Activated T-cell treated with anti-CD3 and anti-CD28 coated beads for 24 hours (primary cell): ENCODE measurements around the gene ZNF189.

Experiments
- DNase-seq: peaks from one replicate; pipeline ENCODE4 v3.0.0-alpha.2; 2020; ENCODE audit warnings: low read depth

Gene ZNF189

DNA sequence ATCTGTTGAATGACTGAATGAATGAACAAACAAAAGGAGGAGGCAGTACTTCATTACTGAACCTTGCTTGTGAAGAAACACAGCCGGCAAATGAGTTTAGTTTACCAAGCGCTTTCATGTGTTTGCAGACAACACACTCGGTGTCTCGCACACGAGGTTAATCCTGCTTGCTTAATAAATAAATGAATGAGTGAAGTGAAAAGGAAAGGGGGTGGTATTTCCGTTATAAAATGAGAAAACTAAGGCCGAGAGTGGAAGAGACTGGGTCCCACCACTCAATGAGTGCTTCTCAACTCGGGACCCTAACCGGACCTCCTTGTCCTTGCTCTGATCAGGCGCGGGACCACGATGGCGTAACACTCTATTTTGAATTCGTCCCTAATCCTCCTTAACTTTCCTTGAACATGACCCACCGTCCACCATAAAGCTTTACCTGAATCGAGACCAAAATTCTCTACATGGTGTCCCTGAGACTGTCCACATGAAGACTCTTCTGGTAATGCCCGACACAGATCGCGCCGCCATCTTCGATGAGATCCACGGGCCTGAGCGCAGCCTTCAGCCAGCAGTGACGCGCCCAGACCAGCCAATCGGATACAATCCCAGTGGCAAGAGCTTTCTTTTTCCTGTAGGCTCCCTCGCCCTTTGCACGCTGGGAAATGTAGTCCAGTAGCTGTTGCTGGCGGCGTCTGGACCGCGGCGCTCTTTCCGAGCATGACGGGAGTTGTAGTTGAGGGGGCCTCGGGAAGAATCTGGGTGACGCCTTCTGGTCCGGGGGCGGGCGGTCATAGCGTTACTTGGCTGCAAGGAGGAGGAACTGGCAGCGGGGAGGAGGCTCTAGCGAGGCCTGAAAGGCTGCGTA lies at the start of gene ZNF189, which contains the start of gene MRPL50:
TSS of gene ZNF189 (plus strand) at position 784 of the 862 bp plus-strand sequence. CDS start 306 bp downstream, outside the sequence.
TSS of gene MRPL50 (minus strand) at position 551 of the 862 bp plus-strand sequence. CDS start at position 525, 26 bp downstream.
- peak; percentile 94 for DNase-seq

DNA sequence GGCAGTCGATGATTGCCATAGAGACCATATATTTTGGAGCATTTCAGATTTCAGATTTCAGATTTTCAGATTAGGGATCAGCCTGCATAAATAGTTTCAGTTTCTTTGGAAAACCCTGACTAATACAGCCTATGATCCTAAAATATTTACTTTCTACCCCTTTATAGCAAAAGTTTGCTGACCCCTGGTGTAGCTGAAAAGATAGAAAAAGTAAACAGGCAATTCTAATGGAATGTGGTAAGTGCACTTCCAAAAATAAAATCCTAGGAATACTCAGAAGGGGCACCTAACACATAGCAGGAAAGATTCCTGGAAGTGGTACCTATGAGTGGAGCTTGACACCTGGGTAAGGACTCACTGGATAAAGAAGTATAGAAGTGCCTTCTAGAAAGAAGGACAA lies 48.4 kb upstream of the ZNF189 start:
- DNase-seq: no peak

DNA sequence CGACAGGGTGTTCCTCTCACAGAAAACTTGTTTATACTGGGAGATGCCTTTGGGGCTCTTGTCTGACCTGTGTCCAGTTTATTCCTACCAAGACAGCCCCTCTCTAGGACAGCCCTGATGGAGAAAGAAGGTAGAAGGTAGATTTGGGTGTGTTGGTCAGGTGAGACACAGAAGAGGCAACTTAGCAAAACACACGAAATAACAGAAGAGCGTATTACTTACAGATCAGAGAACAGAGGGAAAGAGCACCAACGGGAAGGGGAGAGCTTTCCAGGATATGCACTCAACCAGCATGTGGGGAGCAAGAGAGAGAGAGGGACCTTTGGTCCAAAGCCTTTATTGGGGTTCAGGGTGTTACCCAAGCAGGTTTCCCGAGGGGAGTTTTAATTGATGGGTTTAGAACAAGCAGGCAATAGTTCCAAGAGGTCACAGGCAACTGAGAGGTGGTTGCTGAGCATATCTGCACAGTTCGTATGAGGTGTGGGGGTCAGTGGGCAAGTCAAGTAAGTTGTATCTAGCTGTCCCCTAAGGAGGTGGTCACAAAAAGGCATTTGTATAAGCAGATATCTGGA lies 45.7 kb upstream of the ZNF189 start:
- DNase-seq: no peak

DNA sequence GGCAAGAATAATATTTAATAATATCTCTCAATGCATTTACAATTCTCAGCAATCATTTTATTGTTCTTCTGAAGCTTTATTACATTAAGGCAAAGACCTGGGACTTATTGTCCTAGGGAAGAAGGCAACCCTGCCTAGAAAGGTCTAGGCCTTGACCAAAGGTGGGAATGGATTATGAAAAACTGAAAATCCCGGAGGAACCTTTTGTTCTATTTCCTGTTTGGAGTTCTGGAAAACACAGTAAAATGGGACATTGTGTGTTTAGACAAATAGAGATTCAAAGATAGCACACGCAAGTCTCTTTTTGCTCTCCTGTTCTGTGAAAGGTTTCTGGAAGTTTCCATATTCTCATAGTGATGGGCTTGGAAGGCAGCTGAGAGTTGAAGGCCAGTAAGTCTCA lies 45.0 kb upstream of the ZNF189 start:
- no peak for DNase-seq

DNA sequence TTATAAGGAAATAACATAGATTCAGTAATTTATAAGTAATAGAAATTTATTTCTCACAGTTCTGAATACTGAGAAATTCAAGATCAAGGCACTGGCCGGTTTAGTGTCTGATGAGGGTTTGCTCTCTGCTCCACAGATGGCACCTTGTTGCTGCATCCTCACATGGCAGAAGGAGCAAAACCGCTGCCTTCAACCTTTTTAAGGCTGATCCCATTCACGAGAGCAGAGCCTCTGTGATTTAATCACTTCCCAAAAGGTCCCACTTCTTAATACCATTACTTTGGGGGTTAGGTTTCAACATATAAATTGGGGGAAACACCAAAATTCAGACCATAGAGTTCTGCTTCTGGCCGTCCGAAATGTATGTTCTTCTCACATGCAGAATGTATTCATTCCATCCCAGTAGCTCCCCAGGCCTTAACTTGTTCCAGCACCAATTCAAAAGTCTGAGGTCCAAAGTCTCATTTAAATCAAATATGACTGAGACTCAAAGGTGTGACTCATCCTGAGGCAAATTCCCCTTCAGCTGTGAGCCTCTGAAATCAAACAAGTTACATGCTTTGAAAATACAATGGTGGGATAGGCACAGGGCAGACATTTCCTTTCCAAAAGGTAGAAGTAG lies 44.4 kb upstream of the ZNF189 start:
- DNase-seq: no peak

DNA sequence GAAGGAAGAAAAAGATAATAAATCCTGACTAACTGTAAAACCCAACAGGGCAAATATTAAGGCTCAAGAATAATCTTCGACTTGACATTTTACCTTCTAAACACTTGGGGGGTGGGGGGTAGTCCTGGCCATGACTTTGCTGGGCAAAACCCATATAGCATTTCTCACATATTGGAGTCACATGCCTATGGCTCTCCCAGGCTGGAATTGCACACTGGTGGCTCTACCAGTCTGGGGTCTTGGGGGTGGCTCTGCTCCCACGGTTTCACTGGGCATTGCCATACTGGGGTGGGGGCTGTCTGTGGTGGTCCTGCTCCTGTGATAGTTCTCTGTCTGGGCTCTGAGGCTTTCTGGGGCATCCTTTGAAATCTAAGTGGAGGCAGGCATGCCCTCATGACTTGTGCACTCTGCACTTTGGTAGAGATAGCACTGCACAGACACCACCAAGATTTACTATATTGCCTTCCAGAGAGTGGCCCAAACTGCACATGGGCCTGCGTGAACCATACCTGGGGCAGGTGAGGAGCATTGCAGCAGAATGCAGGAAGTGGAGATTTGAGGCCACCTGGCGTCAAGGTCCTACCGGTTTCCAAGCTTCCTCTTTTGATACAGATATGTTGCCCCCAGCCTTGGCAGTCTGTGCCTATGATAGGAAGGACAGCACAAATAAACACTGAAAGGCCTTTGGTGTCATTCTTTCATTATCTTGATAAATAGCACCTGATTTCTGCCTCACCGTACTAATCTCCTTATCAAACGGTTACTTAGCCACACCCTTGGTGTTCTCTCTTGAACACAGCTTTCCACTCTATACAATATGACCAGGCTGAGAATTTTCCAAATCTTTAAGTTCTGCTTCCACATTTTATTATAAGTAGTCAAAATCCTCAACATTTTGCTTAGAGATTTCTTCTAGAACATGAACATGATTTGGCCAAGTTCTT lies 43.6 kb upstream of the ZNF189 start:
- DNase-seq: no peak

DNA sequence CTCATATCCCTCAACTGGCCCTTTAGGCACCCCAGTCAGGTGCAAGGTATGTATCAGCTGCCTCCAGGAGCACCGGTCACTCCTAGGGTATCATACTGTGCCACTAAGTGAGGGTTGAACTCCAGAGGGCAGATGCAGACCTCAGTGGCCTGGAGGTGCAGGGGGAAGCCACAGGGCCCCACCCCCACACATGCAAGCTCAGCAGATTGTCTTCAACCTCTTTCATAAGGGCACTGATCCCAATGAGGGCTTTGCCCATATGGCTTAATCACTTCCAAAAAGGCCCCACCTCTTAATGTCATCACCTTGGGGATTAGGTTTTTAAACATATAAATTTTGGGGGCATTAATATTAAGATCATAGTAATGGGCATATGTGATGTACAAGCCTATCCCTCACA lies 42.0 kb upstream of the ZNF189 start:
- no peak for DNase-seq

DNA sequence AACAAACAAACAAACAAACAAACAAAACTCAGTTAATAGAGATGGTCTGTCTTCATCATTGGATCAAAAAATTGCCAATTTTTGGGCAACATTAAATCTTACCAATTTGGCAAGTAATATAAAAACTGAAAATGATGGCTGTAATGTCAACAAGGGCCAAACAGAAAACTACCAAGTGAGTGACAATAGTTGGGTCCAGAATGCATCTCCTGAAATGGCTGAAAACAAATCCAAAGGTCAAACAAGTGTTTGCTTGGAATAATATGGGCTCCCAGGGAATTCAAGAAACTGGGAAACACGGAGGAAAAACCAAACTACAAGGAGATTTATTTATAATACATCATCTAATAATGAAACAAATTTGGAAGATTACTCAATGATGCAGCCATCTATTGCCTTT lies 39.0 kb upstream of the ZNF189 start:
- no peak for DNase-seq

DNA sequence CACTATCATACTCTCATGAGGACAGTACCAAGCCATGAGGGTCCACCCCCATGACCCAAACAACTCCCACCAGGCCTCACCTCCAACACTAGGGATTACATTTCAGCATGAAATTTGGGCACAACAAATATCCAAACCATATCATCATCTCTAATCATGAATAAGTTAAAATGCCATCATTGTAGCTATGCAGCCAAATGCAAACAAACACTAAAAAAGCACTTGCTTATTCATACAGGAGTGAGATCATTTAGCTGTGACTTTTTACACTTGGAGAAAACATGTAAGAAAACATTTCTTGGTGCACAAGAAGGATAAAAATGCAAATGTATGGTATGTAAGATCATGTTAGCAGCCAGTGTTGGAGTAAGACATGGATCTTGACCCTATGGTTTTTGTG lies 38.0 kb upstream of the ZNF189 start:
- no peak for DNase-seq

DNA sequence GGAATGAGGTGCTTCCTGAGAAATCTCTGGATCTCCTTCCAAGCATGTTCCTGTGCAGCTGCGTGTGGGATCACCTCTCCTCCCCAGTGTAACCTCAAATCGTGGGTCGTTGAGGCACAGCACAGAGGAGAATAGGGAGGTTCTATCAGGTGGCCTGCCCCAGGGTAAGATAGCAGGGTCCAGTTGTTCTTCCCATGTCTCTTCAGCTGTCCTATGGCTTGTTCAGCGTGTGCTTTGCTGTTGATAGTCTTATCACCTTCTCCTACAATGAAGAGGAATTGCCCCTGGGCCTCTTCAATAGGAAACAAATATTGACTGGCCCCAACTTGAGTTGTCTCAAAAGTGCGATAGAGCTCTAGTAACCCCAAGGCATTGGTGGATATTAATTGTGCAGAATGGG lies 36.2 kb upstream of the ZNF189 start:
- DNase-seq: no peak

DNA sequence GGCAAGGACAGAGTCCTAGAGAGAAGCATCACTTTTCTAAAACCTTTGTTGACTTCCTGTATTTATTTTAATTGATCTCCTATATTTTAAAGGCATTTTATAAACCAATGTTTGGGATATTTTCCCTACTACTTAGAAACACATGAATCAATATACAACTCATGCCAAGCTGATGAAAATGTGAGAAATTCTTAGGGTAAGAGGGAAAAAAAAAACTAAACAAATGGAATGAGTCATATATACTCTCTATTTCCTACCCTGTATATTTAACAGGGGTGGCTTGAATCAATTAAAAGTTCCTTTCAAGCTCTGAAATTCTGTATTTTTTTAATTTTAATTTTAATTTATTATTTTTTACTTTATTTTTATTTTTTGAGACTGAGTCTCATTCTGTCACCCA lies 33.5 kb upstream of the ZNF189 start:
- no peak for DNase-seq

DNA sequence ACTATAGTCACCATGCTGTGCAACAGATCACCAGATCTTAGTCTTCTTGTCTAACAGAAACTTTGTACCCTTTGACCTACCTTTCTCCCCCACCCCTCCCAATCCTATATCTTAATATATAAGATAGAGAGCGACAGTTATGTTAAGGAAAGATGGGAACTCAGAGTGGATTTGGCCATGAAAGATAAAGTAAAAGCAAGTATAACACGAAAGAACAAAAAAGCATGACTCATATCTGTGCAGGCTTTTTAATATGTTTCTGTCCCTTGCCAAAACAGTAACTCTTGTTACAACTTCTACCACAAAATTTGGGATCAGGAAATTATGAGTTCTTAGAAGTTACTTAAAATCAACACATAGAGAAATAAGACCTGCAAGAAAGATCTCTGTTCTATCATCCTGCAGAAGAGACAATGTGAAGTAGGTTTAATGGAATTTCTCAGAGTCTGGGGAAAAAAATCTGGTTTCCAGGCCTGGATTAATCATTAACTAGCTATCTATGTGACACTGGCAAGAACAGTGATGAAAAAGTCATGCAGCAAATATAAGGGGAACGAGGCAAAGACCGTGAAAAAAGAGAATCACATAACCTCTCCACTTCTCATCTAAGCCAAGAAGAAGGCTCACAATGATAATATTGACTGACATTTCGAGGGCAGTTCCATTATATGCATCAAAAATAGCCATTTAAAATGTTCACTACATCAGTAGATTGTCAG lies 32.5 kb upstream of the ZNF189 start:
- no peak for DNase-seq

DNA sequence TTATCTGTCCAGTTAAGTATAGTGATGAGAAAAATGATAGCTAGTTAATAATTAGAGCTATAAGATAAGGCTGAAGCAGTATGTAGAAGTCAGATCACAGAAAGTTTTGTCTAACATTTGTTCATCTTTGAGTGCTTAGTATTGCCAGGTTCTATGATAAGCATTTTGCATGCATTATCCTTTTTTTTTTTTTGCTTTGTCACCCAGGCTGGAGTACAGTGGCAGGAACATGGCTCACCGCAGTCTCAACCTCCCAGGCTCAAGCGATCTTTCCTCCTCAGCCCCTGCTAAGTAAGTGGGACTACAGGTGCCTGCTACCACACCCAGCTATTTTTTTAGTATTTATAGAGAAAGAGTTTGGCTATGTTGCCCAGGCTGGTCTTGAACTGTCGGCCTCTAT lies 31.3 kb upstream of the ZNF189 start:
- no peak for DNase-seq

DNA sequence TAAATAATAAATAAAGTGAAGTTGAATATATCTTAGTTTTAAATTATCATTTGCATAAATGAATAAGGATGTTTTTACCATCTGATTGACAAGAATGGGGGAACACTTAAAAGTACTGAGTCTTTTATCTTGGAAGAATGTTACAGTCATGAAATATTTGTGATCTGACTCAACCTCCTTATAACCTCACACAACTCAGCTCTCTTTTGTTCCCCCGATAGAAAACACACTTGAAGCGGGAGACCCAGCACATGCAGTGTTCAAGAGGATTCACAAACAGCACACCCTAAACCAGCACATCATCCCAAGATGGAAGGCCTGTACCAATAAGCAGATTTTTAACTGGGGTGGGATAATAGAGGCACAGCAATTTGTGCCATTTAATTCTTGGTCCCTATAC lies 29.4 kb upstream of the ZNF189 start:
- DNase-seq: no peak

DNA sequence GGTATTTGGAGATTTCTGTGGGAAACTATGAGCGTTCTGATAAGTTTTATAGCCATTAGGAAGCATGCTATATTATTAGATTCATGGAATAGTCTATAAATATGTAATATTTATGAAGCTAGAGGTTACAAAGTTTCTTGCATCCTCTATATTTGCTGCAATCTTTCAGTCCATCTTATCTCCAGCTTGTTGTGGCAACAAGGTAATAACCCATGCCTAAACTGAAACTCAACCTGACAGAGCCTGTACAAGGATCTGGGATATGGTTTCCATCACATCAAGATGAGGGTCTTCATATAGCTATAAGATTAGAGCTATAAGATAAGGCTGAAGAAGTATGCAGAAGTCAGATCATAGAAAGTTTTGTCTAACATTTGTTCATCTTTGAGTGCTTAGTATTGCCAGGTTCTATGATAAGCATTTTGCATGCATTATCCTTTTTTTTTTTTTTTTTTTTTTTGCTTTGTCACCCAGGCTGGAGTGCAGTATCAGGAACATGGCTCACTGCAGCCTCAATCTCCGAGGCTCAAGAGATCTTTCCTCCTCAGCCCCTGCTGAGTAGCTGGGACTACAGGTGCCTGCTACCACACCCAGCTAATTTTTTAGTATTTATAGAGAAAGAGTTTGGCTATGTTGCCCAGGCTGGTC lies 28.6 kb upstream of the ZNF189 start:
- DNase-seq: no peak

DNA sequence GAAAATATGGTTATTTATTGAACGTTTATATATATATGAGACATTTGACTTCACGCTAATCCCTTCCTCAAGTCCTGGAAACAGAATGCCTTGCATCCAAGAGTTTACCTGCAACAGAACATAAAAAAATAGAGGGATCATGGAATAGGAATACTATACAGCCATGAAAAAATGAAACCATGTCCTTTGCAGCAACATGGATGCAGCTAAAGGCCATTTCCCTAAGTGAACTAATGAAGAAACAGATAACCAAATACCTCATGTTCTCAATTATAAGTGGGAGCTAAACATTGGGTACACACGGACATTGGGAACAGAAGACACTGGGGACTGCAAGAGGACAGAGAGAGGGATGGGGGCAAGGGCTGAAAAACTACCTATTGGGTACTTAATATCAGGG lies 26.8 kb upstream of the ZNF189 start:
- DNase-seq: no peak

DNA sequence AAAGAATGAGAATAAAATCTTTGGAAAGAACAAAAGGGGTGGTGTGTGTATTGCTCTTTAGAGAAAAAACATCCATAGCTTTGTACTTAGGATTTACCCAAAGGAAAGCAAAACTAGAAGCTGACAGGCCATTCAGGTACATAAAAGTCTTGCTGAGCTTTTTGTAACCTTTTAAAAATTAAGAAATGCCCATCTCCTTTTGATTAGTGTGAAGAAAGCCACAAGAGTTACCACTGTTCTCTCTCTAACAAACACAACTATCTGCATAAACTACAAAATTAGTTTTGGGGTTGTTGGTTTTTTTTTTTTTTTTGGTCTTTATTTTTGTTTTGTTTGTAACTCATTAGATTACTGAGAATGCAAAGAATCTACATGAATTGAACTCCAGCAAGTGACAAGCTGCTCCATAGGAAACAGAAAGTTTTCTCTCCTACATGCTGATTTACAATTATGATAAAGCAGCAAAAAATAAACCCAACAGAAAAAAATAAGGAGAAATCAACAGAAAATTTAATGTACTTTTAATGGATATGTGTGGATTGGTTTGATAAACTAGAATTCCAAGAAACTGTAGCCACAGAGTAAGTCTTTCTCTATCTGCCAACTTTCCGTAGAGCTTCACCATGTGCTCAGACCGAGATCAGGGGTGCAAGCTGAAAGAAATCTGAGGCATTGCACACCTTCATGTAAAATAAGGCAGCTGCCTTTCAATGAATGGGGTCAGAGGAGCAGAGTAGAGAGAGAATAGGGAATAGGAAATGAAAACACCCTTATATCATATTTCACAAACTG lies 26.1 kb upstream of the ZNF189 start:
- DNase-seq: no peak

DNA sequence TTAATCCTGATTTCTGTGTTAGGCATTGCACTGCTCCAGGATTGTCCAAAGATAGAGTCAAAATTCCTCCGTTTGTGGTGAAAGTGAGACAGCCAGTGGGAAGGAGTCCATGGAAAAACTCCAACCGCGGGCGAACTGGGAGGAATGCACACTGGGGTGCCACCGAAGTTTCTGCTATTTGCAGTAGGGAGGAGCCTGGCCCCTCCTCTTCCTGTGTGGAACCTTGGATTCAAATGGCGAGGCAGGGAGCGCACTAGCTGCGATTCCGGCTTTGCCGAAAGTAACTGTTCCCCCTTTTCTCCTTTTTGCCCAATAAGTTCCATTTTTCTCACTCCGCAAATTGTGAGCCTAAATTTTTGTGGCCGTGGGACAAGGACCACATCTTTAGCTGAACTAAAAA lies 23.1 kb upstream of the ZNF189 start:
- DNase-seq: no peak

DNA sequence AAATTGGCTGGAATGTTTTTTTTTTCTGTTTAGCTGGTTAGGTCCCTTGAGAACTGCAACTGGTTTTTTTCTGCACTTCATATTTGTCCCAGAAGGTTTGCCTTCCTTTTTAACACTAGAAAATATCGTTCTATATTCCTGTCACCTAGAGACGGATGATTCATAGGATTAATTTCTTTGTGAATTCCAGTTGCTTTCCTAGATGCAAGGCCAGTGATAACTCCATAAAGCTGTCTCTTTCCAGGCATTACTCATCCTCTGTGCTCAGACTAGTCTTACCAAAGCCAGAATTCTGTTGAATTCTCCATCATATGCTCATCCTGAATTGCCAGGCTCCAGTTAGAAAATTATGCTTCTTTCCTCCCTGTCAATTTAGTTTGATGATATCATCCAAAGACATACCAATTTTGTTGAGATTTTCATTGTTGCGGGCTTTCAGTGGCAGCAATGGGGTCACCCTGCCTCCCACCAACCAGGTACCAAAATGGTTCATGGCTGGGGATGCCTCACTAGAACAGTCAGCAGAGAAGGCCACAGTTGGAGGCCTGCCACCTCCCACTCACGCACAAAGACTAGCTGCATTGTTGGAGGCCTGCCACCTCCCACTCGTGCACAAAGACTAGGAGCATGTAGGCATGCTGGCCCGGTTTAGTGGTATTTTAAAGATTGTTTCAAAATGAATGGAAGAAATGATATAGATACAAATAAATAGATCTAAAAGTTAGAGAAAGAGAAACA lies 22.4 kb upstream of the ZNF189 start:
- DNase-seq: no peak
